HUDEP-2 (cell line): ENCODE data around the gene NBEAL2.
"Not testable (repeated sequence)": the region's sequence is repeated elsewhere in the genome, so short reads cannot be mapped to it uniquely, and the experiment has no call there.

Experiments
- DNase-seq, 76 experiments: peaks; one replicate each; lab custom pipeline; 2025; ENCODE audit not compliant: unreplicated experiment in 76 of 76; lab: John Stamatoyannopoulos, UW

NBEAL2 gene

GRCh38 chr3:47008234-47008796 is 28.8 kb downstream of the NBEAL2 start:
- no peak for DNase-seq

DNA sequence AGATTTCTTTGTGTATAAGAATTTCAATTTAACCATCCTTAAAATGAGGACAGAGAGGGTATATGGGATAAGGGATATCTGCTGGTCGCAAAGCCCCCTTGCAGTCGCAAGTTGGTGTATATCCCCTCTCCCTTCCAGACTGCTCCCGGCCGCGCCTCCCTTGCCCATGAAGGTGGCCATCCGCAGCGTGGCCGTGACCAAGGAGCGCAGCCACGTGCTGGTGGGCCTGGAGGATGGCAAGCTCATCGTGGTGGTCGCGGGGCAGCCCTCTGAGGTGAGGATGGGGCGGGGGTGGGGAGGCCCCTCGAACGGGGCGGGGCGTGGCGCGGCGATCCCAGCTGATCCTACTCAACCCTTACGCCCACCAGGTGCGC is 29.4 kb downstream of the NBEAL2 start:
- DNase-seq, result no peak

DNA sequence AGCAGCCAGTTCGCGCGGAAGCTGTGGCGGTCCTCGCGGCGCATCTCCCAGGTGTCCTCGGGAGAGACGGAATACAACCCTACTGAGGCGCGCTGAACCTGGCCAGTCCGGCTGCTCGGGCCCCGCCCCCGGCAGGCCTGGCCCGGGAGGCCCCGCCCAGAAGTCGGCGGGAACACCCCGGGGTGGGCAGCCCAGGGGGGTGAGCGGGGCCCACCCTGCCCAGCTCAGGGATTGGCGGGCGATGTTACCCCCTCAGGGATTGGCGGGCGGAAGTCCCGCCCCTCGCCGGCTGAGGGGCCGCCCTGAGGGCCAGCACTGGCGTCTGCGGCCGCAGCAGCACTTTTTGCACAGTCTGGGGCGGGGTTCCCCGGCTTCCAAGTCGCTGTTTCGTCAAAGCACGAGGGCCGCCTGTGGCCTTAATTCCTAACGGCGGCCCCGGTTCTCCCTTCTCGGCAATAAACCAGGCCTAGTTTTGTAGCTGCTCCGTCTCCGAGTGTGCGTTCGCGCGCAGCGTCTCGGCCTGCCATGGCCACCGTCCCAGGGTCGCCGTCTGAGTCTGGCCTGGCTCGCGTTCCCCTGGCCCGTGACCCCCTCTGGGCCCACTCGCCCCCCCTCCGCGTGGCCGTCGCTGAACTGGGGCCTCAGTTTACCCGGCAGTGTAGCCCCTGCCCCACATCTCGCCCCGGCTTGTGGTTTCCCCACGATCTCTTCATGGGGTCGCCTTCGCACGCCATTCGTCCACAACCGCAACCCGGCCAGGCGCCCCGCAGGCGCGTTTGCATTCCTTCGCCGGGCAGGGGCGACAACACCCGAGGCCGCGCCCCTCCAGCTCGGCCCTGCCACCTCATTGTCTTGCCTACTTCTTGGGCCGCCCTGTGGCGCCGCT is 30.0 kb downstream of the NBEAL2 start:
- peak in 74 of 76 experiments; percentile 18 to 95 (median 84) for DNase-seq

DNA sequence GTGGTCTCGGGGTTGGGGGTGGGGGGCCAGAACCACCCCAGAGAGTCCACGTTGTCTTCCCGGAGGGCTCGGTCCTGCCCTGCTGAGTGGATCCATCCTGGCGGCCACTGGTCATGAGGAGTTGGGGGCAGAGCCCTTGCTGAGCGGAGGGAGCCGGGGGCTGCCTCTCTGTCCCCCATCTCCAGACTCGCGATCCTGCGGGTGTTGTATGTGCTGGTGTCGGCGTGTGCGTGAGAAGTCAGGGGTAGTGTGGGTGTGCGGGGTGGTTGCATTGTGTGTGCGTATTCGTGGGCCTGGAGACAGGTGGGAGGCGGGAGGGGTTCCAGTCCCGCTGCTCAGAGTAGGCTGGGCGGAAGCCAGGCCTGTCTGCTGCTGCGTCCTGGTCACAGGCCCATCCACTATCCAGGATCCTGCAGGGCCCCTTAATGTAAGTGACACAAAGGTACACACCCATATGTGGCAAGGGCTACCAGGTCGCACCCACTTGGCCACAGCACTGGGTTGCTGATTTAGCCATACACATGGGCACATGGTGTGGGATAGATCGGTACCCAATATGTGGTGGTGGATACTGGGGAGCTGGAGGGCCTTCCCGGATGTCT is 30.7 kb downstream of the NBEAL2 start:
- DNase-seq, result no peak

DNA sequence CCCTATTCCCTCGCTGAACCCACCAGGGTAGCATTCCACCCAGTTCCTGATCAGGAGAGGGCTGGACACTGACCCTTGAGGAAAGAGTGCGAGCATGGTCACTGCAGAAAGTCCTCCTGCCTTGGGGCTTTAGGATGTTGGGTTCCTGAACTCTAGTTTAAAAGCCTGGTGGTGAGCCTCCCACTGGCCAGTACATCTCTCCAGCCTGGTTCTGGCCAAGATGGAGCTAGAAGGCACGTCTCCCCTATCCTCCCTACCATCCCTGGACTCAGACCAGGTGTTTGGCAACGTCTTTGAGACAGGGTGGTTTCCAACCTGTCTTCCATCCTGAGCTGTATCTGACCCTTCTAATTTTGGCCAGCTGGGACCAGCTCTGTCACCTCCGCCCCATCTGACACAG is 31.4 kb downstream of the NBEAL2 start:
- DNase-seq, result no peak

DNA sequence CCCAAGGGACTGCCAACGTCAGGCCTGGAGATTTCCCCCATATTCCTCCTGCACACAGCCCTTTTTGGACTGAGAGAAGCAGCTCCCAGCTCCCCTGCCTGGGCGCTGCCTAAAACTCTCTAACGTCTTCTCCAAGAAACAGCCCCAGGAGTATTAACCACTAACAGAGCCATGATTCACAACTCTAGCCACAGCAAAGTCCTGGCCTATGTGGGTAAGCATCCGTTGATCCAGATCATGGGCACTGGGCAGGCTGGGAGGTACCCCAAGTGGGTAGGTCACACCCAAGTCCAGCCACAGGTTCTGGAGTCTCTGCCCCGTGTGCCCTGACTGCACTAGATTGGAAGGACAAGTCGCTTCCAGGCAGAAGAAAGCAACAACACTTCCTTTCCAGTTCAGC is 31.9 kb downstream of the NBEAL2 start:
- no peak for DNase-seq

DNA sequence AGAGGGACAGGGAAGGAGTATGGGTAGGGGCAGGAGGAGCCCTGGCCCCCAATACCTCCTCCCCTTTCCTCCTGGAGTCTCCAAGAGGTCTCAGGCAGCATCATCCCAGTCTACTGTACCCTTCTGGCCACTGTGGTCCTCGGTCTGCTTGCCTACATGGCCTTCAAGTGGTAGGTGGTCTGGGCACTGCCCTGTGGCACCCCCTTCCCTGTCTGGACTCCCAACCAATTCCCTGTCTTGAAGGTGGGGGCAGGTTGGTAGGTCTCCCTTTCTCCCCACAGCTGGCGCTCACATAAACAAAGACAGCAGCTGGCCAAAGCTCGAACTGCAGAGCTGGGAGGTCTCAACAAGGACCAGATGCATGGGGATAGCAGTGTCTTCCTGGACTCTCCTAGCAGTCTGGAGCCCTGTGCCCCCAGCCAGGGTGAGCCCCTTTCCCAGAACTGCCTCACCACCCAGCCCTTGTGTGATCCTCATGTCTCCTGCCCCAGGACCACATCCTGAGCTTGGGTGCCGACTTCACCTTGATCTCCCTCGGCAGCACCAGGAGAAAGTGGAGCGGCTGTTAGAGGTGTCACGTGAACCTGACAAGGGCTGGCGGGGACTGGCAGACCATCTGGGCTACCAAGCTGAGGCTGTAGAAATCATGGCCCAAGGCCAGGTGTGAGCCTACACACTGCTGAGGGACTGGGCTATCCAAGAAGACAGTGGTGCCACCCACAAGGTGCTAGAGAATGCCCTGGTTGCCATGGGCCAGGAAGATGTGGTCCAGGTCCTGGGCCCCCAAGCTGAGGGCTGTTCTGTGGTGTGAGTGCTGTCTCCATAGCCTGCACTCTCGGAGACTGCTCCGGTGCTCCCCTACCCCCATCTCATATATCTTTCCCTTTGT is 33.1 kb downstream of the NBEAL2 start:
- DNase-seq, result no peak

GRCh38 chr3:47013231-47013630 is 33.8 kb downstream of the NBEAL2 start:
- DNase-seq, result no peak

GRCh38 chr3:47014036-47014435 is 34.6 kb downstream of the NBEAL2 start:
- DNase-seq, result no peak

DNA sequence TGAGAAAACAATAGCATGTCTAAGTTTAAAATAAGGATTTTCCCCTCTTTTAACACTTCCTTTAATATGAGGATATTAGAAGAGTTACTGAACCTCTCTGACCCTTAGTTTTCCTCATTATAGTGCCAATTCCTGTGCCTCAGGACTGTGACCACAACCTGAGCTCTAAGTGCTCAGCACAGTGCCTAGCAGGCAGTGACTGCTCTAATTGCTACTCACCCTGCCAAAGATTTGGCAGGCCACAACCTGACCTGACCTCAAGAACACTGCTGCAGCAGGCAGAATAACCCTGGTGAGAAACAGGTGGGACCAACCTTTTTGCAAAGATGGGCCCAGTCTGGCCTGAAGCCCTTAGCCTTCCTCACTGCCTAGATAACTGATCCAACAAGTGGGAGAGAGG is 35.7 kb downstream of the NBEAL2 start:
- DNase-seq, result no peak

- DNase-seq, result no peak
Observed at GRCh38 chr3:47016086-47016933, 36.8 kb downstream of the NBEAL2 start.

- DNase-seq, result peak in 18 of 76 experiments; percentile 3 to 56 (median 25)
Observed at GRCh38 chr3:47016934-47017435, 37.5 kb downstream of the NBEAL2 start.

DNA sequence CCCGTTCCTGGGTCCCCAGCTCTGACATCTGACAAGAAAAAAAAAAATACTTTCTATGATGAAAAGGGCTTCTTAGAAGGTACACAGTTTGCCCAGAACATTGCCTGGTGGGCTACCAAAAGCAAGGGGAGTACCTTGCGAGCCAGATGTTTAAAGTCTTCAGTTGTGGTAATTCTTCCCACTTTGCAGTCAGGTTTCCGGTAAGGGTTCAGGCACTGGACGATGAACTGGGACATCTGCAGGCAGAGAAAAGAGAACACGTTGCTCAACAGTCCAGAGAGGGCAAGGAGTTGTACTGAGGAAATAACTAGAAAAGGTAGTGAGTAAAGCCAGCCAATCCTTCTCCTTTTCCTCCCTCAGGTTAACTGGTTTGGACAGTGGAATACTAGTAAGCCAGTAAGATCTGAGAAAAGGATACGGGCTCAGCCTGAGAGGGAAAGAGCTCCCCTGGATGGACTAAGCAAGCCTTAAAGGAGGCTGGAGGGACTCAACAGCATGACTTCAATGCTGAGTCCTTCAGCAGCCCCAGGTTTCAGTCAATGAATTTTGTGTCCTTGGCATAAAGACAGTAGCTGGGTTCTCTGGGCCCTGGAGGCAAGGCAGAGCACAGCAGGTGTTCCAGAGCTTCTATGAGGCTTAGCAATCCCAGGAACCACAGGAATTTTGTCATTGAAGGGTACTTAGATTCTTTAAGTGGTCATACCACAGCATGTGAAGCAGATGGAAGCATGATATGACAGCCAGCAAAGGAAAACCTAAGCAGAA is 38.2 kb downstream of the NBEAL2 start:
- no peak for DNase-seq

DNA sequence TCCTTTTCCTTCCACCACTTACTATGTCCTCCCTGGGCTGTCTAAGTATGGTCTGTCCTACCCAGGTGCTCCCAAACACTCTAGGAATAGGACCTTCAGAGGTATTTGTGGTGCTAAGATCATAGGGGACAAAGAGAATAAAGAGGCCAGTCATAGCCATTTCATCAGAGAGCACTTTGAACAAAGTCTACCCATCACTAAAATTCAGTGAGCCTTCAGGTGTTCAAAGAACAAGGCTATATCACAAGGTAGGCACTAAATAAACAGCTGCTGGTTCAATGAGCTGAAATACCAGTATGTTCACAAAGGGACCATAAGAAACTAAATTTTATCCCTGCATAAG is 38.8 kb downstream of the NBEAL2 start:
- DNase-seq, result no peak

DNA sequence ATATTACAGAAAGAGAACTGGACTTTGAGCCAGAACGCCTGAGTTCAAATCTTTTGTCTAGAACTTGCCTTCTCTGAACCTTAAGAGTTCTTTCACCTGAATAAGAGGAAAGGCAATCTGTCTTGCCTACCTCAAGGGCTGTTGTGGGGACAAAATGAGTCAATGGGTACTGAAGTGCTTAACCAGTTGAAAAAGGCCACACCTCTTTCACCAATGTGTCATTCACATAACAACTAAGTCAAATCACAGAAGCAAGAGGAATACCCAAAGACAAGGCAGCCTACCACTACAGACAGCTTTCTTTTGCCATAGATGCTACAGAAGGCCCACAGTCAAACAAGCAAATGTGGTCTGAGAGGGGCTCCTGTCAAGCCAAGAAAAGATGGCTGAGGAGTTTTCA is 39.7 kb downstream of the NBEAL2 start:
- DNase-seq, result no peak

DNA sequence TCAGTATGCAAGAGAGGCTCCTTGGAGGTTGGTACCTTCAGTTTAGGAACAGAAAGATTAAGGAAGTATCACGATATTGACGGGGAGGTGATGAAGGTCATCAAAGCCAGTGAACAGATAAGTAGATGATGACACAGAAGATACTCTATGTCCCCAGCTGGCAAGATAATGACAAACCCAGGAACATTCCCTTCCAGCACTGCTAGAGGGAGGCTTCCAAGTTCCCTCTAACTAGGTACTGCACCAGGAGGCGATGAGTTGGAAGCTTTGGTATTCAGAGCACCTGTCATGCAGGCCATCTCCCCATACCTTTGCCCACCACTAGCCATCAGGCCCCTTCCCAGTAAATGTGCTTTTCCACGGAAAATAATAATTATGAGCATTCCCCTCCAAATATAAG is 40.8 kb downstream of the NBEAL2 start:
- no peak for DNase-seq

DNA sequence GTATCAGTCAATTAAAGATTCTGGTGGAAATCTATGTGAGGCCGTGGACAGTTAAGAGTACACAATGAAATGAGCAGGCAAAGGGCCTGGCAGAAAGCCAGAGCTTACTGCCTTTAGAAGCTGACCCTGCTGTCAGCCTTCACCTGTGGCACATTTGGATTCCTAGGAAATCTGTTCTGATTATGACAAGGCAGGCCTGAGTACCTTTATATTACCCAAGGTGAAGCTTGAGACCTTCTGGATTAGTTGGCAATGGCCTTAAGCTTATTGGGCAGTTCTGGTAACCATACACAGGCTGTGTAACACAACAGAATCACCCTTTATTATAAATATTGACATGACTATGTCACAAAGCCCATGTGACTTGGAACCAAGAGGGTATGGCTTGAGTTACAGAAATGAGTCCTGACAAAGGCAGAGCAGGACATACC is 43.2 kb downstream of the NBEAL2 start:
- no peak for DNase-seq

DNA sequence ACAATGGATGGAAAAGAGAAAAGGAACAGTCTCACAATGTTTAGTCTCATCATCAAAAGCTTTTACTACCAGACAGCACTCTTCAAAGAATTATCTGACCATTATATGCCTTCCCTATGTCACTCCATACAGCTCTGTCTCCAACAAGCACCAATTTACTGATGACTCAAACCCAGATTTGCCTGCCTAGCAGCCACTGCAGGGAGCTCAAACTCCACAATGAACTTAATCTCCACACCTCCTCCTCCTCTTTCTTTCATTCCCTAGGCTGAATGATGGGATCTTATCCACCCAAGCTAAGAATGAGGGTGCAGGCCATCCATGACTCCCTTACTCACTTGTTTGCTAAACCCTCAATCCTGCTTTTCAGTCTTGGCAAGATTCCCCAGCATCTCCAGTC is 45.5 kb downstream of the NBEAL2 start:
- DNase-seq, result no peak

DNA sequence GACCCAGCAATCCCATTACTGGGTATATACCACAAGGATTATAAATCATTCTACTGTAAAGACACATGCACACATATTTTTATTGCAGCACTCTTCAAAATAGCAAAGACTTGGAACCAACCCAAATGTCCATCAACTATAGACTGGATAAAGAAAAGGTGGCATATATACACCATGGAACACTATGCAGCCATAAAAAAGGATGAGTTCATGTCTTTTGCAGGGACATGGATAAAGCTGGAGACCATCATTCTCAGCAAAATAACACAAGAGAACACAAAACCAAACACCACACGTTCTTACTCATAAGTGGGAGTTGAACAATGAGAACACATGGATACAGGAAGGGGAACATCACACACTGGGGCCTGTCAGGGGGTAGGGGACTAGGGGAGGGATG is 47.0 kb downstream of the NBEAL2 start:
- DNase-seq, result not testable (repeated sequence)
